Esophagus muscularis mucosa (tissue), 4 donors: ENCODE measurements around the gene PDE4A.

Experiments used
- EP300 ChIP-seq: sonication (generic); formaldehyde crosslinking; IDR thresholded peaks from one replicate; pipeline ENCODE4 v1.6.1; 2017; ENCODE audit warnings: antibody characterized with exemption
- POLR2A ChIP-seq: fragments of 450-650 bp; IDR thresholded peaks from one replicate; pipeline ENCODE4 v1.6.1; 2017; ENCODE audit warnings: antibody characterized with exemption, moderate library complexity, mild to moderate bottlenecking, low read depth
- TF ChIP-seq, protein P1 (sequence below), 3 experiments: fragments of 200-600 bp in 2 of 3; fragments of 450-650 bp in 1 of 3; sonication (generic) in 2 of 3; IDR thresholded peaks; one replicate each; pipeline ENCODE4 v1.5.1; 2017 to 2019; ENCODE audit warnings: antibody characterized with exemption in 3 of 3, mild to moderate bottlenecking in 2 of 3, moderate library complexity in 1 of 3

DNA sequence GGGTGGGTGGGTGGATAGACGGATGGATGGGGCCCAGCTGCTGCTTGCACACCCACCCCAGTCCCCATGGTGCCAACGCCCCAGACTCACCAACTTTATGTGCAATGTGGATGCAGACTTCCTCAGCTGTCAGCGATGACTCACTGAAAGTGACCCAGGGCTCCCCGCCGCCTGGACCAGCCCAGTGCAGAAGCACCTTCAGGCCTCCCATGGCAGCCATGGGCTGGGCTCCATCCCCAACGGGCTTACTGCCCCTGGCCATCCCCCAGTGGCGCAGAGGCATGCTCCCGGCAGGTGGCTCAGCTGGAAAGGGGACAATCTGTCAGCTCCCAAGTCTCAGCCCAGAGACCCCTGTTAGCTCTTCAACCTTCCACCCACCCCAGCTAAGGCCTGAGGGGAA is 42.2 kb upstream of the PDE4A start:
- TF ChIP-seq, protein P1, sequence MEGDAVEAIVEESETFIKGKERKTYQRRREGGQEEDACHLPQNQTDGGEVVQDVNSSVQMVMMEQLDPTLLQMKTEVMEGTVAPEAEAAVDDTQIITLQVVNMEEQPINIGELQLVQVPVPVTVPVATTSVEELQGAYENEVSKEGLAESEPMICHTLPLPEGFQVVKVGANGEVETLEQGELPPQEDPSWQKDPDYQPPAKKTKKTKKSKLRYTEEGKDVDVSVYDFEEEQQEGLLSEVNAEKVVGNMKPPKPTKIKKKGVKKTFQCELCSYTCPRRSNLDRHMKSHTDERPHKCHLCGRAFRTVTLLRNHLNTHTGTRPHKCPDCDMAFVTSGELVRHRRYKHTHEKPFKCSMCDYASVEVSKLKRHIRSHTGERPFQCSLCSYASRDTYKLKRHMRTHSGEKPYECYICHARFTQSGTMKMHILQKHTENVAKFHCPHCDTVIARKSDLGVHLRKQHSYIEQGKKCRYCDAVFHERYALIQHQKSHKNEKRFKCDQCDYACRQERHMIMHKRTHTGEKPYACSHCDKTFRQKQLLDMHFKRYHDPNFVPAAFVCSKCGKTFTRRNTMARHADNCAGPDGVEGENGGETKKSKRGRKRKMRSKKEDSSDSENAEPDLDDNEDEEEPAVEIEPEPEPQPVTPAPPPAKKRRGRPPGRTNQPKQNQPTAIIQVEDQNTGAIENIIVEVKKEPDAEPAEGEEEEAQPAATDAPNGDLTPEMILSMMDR (IDR thresholded peaks at IDR 0.05): no peak
- TF ChIP-seq POLR2A (no peak), EP300 (no peak)
